ENCODE data around the gene NEK6. TPM values are rescaled to one million over a fixed set of nuclear protein-coding genes. Genes with fewer than 3 reads are reported as not detected.

Gene NEK6
- total RNA-seq, 5 donors from 2014 or later (not counting 1 experiment from before 2014, with no cell fraction given): 5.9 to 12.5 (median 10.4) TPM

DNA sequence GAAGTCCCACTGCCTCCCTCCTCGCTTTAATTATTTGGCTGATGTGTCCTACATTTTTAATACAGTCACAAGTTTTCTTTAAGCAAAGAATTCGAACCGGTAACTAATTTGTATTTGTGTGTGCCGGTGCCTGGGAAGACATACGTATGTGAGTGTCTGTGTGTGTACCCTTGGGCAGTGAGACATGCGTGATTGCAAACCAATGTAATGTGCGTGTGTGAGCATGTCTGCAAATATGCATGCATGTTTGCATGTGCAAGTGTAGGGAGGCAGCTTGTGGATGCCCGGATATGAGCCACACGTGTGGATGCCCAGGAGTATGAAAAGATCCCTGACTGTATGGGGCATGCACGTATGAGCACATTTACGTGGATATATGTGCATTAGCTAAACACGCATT, 44.4 kb upstream of the NEK6 start:
- no peaks in the 10 kb centered on the region for H3K36me3 Mint-ChIP-seq
- CTCF ChIA-PET: no interaction called here
- no peak overlapping the region for H3K27ac ChIP-seq (ENCODE audit: low read length)
- no peaks in the 10 kb centered on the region for H3K27me3 ChIP-seq (replicated peaks in 1 of 2; ENCODE audit: control insufficient read depth in 2 of 2, extremely low read depth in 1 of 2, insufficient read depth in 2 of 2, low read length in 1 of 2)
- WGBS (ENCODE audit: insufficient coverage): over 99% methylated on average over 9 of the region's 12 CpGs
- no peaks in the 10 kb centered on the region for H3K27me3 Mint-ChIP-seq
- peaks cover 53 to 78% (median 54%) of the 10 kb centered on the region in 3 donors for H3K4me1 Mint-ChIP-seq
- ATAC-seq (replicated peaks in 1 of 4) (no peak), DNase-seq (no peak)
- H3K27ac Mint-ChIP-seq: no peak overlapping the region
- H3K9me3 ChIP-seq: no peaks in the 10 kb centered on the region
- H3K4me3 Mint-ChIP-seq: no peak overlapping the region
- no peaks in the 10 kb centered on the region for H3K9me3 Mint-ChIP-seq
- POLR2A ChIA-PET: no interaction called here
- peaks cover 15 to 62% of the 10 kb centered on the region in 2 experiments for H3K4me1 ChIP-seq (ENCODE audit: control insufficient read depth in 1 of 2, extremely low read depth in 1 of 2, insufficient read depth in 2 of 2, low read length in 2 of 2)
- H3K4me3 ChIP-seq (ENCODE audit: control insufficient read depth in 1 of 2, extremely low read depth in 1 of 2, low read length in 1 of 2): no peak overlapping the region
- H3K36me3 ChIP-seq (ENCODE audit: control insufficient read depth in 2 of 2, extremely low read depth in 1 of 2, insufficient read depth in 1 of 2, low read length in 1 of 2): no peaks in the 10 kb centered on the region

DNA sequence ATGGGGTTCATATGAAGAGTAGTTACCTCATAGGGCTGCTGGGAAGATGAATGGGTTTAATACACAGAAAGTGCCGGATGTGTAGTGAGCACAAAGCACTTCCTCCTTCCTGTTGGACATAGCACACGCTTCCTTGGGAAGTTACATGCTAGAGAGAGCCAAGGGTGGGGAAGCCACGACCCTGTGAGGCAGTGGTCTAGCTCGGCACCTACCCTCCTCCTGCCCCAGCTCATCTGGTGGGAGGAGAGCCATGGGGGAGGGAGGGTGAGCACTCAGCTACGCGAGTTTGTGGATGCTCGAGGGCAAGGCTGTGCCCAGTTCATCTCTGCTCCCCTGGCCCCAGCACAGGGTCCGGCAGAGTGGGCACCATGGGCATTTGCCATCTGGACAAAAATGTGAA, 43.6 kb upstream of the NEK6 start:
- 63% methylated on average over 1 of the region's 8 CpGs for WGBS (ENCODE audit: insufficient coverage)
- DNase-seq (no peak), ATAC-seq (replicated peaks in 1 of 4) (no peak)
- Histone ChIP-seq H3K9me3 (no peaks in the 10 kb centered on the region), H3K4me3 (ENCODE audit: control insufficient read depth in 1 of 2, extremely low read depth in 1 of 2, low read length in 1 of 2) (no peak overlapping the region), H3K27me3 (replicated peaks in 1 of 2; ENCODE audit: control insufficient read depth in 2 of 2, extremely low read depth in 1 of 2, insufficient read depth in 2 of 2, low read length in 1 of 2) (no peaks in the 10 kb centered on the region), H3K27ac (ENCODE audit: low read length) (no peak overlapping the region), H3K36me3 (ENCODE audit: control insufficient read depth in 2 of 2, extremely low read depth in 1 of 2, insufficient read depth in 1 of 2, low read length in 1 of 2) (no peaks in the 10 kb centered on the region), H3K4me1 (ENCODE audit: control insufficient read depth in 1 of 2, extremely low read depth in 1 of 2, insufficient read depth in 2 of 2, low read length in 2 of 2) (peaks cover 12 to 62% of the 10 kb centered on the region in 2 experiments)
- Mint-ChIP-seq H3K9me3 (no peaks in the 10 kb centered on the region), H3K27ac (peak overlapping the region; percentile 8 to 52), H3K4me1 (peaks cover 51 to 78% (median 53%) of the 10 kb centered on the region in 3 donors), H3K4me3 (peak overlapping the region in 1 of 3 donors; percentile 56), H3K27me3 (no peaks in the 10 kb centered on the region), H3K36me3 (no peaks in the 10 kb centered on the region)
- POLR2A ChIA-PET: no interaction called here
- CTCF ChIA-PET: no interaction called here

DNA sequence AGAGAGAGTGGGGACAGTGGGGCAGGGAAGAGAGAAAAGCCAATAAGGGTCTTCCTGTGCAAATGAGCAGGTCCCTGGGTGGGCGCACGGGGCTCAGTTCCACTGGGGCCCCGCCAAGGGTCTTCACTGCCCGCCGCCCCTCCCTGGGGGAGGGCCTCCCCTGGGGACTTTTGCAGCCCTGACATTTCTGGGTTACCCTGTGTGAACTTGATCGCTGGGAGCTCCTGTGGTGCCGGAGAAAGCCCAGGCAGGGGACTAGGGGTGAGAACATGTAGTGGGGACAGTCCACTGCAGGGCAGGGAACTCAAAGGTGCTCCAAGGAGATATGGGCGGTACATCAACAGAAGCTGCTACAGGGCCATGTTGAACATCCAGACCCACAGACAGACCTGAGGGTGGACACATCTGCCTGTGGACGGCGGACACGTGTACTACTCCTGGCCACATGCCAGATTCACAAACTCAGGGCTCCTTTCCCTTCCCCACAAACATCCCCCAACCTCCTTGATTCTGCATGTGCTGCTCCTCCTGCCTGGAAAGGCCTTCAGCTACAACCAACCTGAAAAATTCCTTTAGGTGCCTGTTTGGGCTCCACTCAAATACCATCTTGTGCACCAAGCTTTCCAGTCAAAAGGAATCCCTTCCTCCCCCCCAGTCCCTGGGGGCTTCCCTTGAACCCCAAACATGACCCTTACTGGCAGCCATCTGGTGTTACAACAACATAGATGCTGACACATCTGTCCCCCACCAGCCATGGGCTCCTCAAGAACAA, 43.0 kb upstream of the NEK6 start:
- DNase-seq: no peak
- no peak overlapping the region for H3K27ac ChIP-seq (ENCODE audit: low read length)

DNA sequence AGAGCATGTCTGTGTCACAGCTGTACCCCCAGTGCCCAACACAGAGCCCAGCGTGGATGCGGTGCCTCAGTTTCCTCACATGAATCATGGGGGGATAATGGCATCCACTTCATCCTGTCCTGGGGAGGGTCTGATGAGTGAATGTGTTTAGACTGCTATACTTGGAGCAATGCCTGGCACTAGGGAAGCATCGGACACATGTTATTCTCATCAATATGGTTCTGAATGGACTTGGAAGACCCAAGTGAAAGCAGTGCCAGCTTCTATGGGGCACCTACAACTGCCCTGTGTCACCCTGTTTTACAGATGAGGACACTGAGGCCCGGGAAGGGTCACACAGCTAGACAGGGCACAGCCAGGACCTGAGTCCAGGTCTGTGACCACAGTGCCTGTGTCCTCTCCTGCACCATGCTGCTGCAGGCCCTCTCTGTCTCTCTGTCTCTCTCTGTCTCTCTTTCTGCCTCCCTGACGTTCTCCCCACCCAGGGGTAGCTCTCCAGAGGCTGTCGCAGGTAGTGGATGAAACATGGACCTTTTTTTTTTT, 42.3 kb upstream of the NEK6 start:
- no peaks in the 10 kb centered on the region for H3K27me3 Mint-ChIP-seq
- H3K4me1 Mint-ChIP-seq: peaks cover 45 to 74% (median 48%) of the 10 kb centered on the region in 3 donors
- no peaks in the 10 kb centered on the region for H3K36me3 Mint-ChIP-seq
- H3K9me3 ChIP-seq: no peaks in the 10 kb centered on the region
- H3K9me3 Mint-ChIP-seq: no peaks in the 10 kb centered on the region
- no peaks in the 10 kb centered on the region for H3K36me3 ChIP-seq (ENCODE audit: control insufficient read depth in 2 of 2, extremely low read depth in 1 of 2, insufficient read depth in 1 of 2, low read length in 1 of 2)
- no peaks in the 10 kb centered on the region for H3K27me3 ChIP-seq (replicated peaks in 1 of 2; ENCODE audit: control insufficient read depth in 2 of 2, extremely low read depth in 1 of 2, insufficient read depth in 2 of 2, low read length in 1 of 2)
- H3K4me3 Mint-ChIP-seq: peak overlapping the region in 1 of 3 donors; percentile 61
- DNase-seq (no peak), ATAC-seq (replicated peaks in 1 of 4) (no peak)
- ChIA-PET POLR2A (no interaction called here), CTCF (interaction anchor here in 1 of 2 donors (0.6 kb wide), 1 partner anchor 26 kb away, joined by 3 read pairs; no protein-coding TSS in a partner anchor)
- H3K4me1 ChIP-seq (ENCODE audit: control insufficient read depth in 1 of 2, extremely low read depth in 1 of 2, insufficient read depth in 2 of 2, low read length in 2 of 2): peaks cover 12 to 59% of the 10 kb centered on the region in 2 experiments
- H3K27ac Mint-ChIP-seq: no peak overlapping the region
- 91% methylated on average over 3 of the region's 6 CpGs for WGBS (ENCODE audit: insufficient coverage)
- no peak overlapping the region for H3K27ac ChIP-seq (ENCODE audit: low read length)
- no peak overlapping the region for H3K4me3 ChIP-seq (ENCODE audit: control insufficient read depth in 1 of 2, extremely low read depth in 1 of 2, low read length in 1 of 2)

More for the DNA sequence above, 43.0 kb upstream of the NEK6 start:
- WGBS (ENCODE audit: insufficient coverage): 77% methylated on average over 5 of the region's 11 CpGs
- no peak overlapping the region for H3K4me3 Mint-ChIP-seq
- H3K4me1 ChIP-seq (ENCODE audit: control insufficient read depth in 1 of 2, extremely low read depth in 1 of 2, insufficient read depth in 2 of 2, low read length in 2 of 2): peaks cover 12 to 59% of the 10 kb centered on the region in 2 experiments
- H3K36me3 Mint-ChIP-seq: no peaks in the 10 kb centered on the region
- H3K4me3 ChIP-seq (ENCODE audit: control insufficient read depth in 1 of 2, extremely low read depth in 1 of 2, low read length in 1 of 2): no peak overlapping the region
- CTCF ChIA-PET: no interaction called here
- ATAC-seq (replicated peaks in 1 of 4): no peak
- H3K27me3 Mint-ChIP-seq: no peaks in the 10 kb centered on the region
- POLR2A ChIA-PET: no interaction called here
- peaks cover 45 to 74% (median 49%) of the 10 kb centered on the region in 3 donors for H3K4me1 Mint-ChIP-seq
- H3K27ac Mint-ChIP-seq: peak overlapping the region in 1 of 2 donors; percentile 31
- no peaks in the 10 kb centered on the region for H3K27me3 ChIP-seq (replicated peaks in 1 of 2; ENCODE audit: control insufficient read depth in 2 of 2, extremely low read depth in 1 of 2, insufficient read depth in 2 of 2, low read length in 1 of 2)
- H3K36me3 ChIP-seq (ENCODE audit: control insufficient read depth in 2 of 2, extremely low read depth in 1 of 2, insufficient read depth in 1 of 2, low read length in 1 of 2): no peaks in the 10 kb centered on the region
- H3K9me3 Mint-ChIP-seq: no peaks in the 10 kb centered on the region
- no peaks in the 10 kb centered on the region for H3K9me3 ChIP-seq

DNA sequence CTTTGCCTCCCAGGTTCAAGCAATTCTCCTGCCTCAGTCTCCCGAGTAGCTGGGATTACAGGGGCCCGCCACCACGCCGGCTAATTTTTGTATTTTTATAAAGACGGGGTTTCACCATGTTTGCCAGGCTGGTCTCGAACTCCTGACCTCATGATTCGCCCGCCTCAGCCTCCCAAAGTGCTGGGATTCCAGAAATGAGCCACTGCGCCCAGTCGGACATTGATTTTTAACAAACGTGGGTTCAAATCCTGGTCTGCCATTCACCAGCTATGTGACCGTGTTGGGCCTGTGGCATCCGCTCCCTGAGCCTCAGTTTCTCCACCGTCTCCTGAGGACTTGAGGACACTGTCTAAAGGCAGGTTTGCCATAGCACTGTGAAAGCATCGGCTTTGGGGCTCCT, 41.8 kb upstream of the NEK6 start:
- 96% methylated on average over 13 of the region's 15 CpGs for WGBS (ENCODE audit: insufficient coverage)
- H3K4me1 Mint-ChIP-seq: peaks cover 45 to 70% (median 48%) of the 10 kb centered on the region in 3 donors
- no peaks in the 10 kb centered on the region for H3K36me3 Mint-ChIP-seq
- no peak overlapping the region for H3K27ac ChIP-seq (ENCODE audit: low read length)
- no peaks in the 10 kb centered on the region for H3K9me3 ChIP-seq
- H3K4me3 ChIP-seq (ENCODE audit: control insufficient read depth in 1 of 2, extremely low read depth in 1 of 2, low read length in 1 of 2): no peak overlapping the region
- H3K4me3 Mint-ChIP-seq: peak overlapping the region in 1 of 3 donors; percentile 61
- ChIA-PET POLR2A (no interaction called here), CTCF (interaction anchor here in 1 of 2 donors (0.6 kb wide), 1 partner anchor 26 kb away, joined by 3 read pairs; no protein-coding TSS in a partner anchor)
- no peaks in the 10 kb centered on the region for H3K36me3 ChIP-seq (ENCODE audit: control insufficient read depth in 2 of 2, extremely low read depth in 1 of 2, insufficient read depth in 1 of 2, low read length in 1 of 2)
- no peaks in the 10 kb centered on the region for H3K27me3 Mint-ChIP-seq
- H3K4me1 ChIP-seq (ENCODE audit: control insufficient read depth in 1 of 2, extremely low read depth in 1 of 2, insufficient read depth in 2 of 2, low read length in 2 of 2): peaks cover 12 to 59% of the 10 kb centered on the region in 2 experiments
- no peak for ATAC-seq (replicated peaks in 1 of 4)
- no peak overlapping the region for H3K27ac Mint-ChIP-seq
- DNase-seq: no peak
- H3K9me3 Mint-ChIP-seq: no peaks in the 10 kb centered on the region
- H3K27me3 ChIP-seq (replicated peaks in 1 of 2; ENCODE audit: control insufficient read depth in 2 of 2, extremely low read depth in 1 of 2, insufficient read depth in 2 of 2, low read length in 1 of 2): no peaks in the 10 kb centered on the region

DNA sequence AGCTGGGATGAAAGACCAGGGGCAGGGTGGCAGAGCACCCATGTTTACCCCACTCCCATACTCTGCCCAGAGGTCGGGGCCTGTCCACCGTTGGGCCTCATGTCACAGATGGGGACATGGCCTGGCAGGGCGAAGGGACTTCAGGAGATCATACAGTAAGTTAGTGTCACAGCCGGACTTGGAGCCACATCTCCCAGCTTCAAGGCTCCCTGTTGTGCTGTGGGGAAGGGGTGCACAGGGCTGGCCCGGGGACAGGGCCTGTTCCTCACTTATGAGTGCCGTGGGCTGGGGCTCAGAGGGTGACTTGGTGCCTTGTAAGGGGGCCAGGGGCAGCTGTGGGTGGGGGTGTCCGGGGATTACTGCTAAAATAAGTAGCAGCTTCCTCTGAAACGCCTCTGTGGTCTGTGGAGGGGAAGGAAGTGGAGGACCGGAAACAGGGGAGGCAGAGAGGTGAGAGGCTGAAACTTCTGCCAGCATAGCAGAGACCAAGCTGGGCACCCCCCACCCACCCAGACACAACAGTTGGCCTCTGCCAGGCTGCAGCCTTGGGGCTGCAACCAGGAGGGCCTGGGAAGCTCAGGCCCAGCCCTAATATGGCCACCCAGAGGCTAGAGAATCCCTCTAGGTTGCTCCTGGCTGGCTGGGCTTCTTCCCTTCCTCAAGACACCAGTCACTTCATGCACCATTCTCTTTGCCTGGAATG, 41.1 kb upstream of the NEK6 start:
- ChIA-PET POLR2A (no interaction called here), CTCF (interaction anchor here in 1 of 2 donors (0.6 kb wide), 1 partner anchor 25 kb away, joined by 3 read pairs; no protein-coding TSS in a partner anchor)
- peak overlapping the region; percentile 8 for H3K27ac ChIP-seq (ENCODE audit: low read length)
- H3K27me3 Mint-ChIP-seq: no peaks in the 10 kb centered on the region
- no peaks in the 10 kb centered on the region for H3K36me3 Mint-ChIP-seq
- WGBS (ENCODE audit: insufficient coverage): 17% methylated on average over 4 of the region's 9 CpGs
- H3K4me1 Mint-ChIP-seq: peaks cover 45 to 66% (median 48%) of the 10 kb centered on the region in 3 donors
- no peaks in the 10 kb centered on the region for H3K9me3 Mint-ChIP-seq
- peak overlapping the region in 2 of 3 donors; percentile 17 to 61 for H3K4me3 Mint-ChIP-seq
- H3K27ac Mint-ChIP-seq: peak overlapping the region; percentile 73 to 79
- ATAC-seq (replicated peaks in 1 of 4): peak; percentile 49 to 75 (median 74)
- DNase-seq: peak in 31 of 35 experiments; percentile 7 to 57 (median 32)
- peak overlapping the region in 1 of 2 donors; percentile 35 for H3K4me3 ChIP-seq (ENCODE audit: control insufficient read depth in 1 of 2, extremely low read depth in 1 of 2, low read length in 1 of 2)
- no peaks in the 10 kb centered on the region for H3K36me3 ChIP-seq (ENCODE audit: control insufficient read depth in 2 of 2, extremely low read depth in 1 of 2, insufficient read depth in 1 of 2, low read length in 1 of 2)
- no peaks in the 10 kb centered on the region for H3K27me3 ChIP-seq (replicated peaks in 1 of 2; ENCODE audit: control insufficient read depth in 2 of 2, extremely low read depth in 1 of 2, insufficient read depth in 2 of 2, low read length in 1 of 2)
- H3K4me1 ChIP-seq (ENCODE audit: control insufficient read depth in 1 of 2, extremely low read depth in 1 of 2, insufficient read depth in 2 of 2, low read length in 2 of 2): peaks cover 12 to 59% of the 10 kb centered on the region in 2 experiments
- H3K9me3 ChIP-seq: no peaks in the 10 kb centered on the region
